ENCODE data around the gene COG7.

GRCh38 chr16:23398987-23399805 is 53.8 kb downstream of the COG7 start:
- TF ChIP-seq POLR2A (IDR thresholded peaks at IDR 0.05) = no peak
- TF ChIP-seq CTCF (IDR thresholded peaks at IDR 0.05) = no peak
- TF ChIP-seq POLR2AphosphoS5 (IDR thresholded peaks at IDR 0.05; ENCODE audit: insufficient read depth in 1 of 2, low read depth in 1 of 2) = no peak

Data from vagina (tissue), 2 donors.